ENCODE measurements around the gene SPATA31C2.
"Not testable (repeated sequence)": the region's sequence is repeated elsewhere in the genome, so short reads cannot be mapped to it uniquely, and the experiment has no call there.

GRCh38 chr9:88129556-88129955 is 8.7 kb downstream of the SPATA31C2 start:
- TF ChIP-seq, protein P1, sequence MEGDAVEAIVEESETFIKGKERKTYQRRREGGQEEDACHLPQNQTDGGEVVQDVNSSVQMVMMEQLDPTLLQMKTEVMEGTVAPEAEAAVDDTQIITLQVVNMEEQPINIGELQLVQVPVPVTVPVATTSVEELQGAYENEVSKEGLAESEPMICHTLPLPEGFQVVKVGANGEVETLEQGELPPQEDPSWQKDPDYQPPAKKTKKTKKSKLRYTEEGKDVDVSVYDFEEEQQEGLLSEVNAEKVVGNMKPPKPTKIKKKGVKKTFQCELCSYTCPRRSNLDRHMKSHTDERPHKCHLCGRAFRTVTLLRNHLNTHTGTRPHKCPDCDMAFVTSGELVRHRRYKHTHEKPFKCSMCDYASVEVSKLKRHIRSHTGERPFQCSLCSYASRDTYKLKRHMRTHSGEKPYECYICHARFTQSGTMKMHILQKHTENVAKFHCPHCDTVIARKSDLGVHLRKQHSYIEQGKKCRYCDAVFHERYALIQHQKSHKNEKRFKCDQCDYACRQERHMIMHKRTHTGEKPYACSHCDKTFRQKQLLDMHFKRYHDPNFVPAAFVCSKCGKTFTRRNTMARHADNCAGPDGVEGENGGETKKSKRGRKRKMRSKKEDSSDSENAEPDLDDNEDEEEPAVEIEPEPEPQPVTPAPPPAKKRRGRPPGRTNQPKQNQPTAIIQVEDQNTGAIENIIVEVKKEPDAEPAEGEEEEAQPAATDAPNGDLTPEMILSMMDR (conservative IDR thresholded peaks at IDR 0.05; ENCODE audit: low read depth, low read length) = not testable (repeated sequence)
- not testable (repeated sequence) for TF ChIP-seq POLR2A (IDR thresholded peaks at IDR 0.05; ENCODE audit: low read depth, low read length); USF2 (IDR thresholded peaks at IDR 0.05; ENCODE audit: low read depth, low read length); ELK1 (IDR thresholded peaks at IDR 0.05; ENCODE audit: borderline replicate concordance, low read depth, low read length); CEBPB (IDR thresholded peaks at IDR 0.05; ENCODE audit: low read depth, low read length); RCOR1 (IDR thresholded peaks at IDR 0.05; ENCODE audit: insufficient replicate concordance, low read length); RFX5 (IDR thresholded peaks at IDR 0.05; ENCODE audit: low read depth, low read length); SMC3 (IDR thresholded peaks at IDR 0.05; ENCODE audit: low read depth, low read length)
